Mesothelial cell of epicardium (in vitro differentiated cells): ENCODE data around the gene IL18RAP. TPM values are rescaled to one million over a fixed set of nuclear protein-coding genes. Genes with fewer than 3 reads are reported as not detected.

ENCODE experiments used
- DNase-seq, 2 experiments: peaks; one replicate each; pipeline ENCODE4 v3.0.0; 2021; ENCODE audit warnings: low spot score in 2 of 2; ENCODE audit not compliant: unreplicated experiment in 2 of 2
- H3K27ac Mint-ChIP-seq: 2 replicates; pipeline ENCODE4 v1.8.0; 2021; ENCODE audit warnings: mixed read lengths
- H3K27me3 Mint-ChIP-seq: 2 replicates; pipeline ENCODE4 v1.8.0; 2021; ENCODE audit warnings: low read depth, mixed read lengths
- H3K36me3 Mint-ChIP-seq: 2 replicates; pipeline ENCODE4 v1.8.0; 2021; ENCODE audit warnings: mixed read lengths
- H3K4me1 Mint-ChIP-seq: 2 replicates; pipeline ENCODE4 v1.8.0; 2021; ENCODE audit warnings: mixed read lengths
- H3K4me3 Mint-ChIP-seq: 2 replicates; pipeline ENCODE4 v1.8.0; 2021; ENCODE audit warnings: mild to moderate bottlenecking, moderate library complexity, mixed read lengths
- H3K9me3 Mint-ChIP-seq: 2 replicates; pipeline ENCODE4 v1.8.0; 2021; ENCODE audit warnings: mixed read lengths
- CTCF ChIP-seq: fragments of 200-600 bp; sonication (generic); IDR thresholded peaks from one replicate; pipeline ENCODE4 v1.5.0; 2021; ENCODE audit warnings: antibody characterized with exemption; ENCODE audit not compliant: unreplicated experiment
- total RNA-seq: library from RNA; stranded (reverse); gene quantifications from 3 replicates; pipeline ENCODE4 v1.2.1, GENCODE V29; 2021

Gene IL18RAP
- total RNA-seq, 1 donor from 2014 or later: not detected

GRCh38 chr2:102485147-102485785 is 62.3 kb downstream of the IL18RAP start:
- DNase-seq: no peak
- H3K4me3 Mint-ChIP-seq: no peak overlapping the region
- peaks cover 1% of the 10 kb centered on the region for H3K9me3 Mint-ChIP-seq
- H3K27me3 Mint-ChIP-seq: no peaks in the 10 kb centered on the region
- no peak for TF ChIP-seq CTCF
- H3K4me1 Mint-ChIP-seq: peaks cover 8% of the 10 kb centered on the region
- no peaks in the 10 kb centered on the region for H3K36me3 Mint-ChIP-seq
- H3K27ac Mint-ChIP-seq: no peak overlapping the region

GRCh38 chr2:102486941-102487702 is 64.2 kb downstream of the IL18RAP start:
- TF ChIP-seq CTCF: no peak
- no peak for DNase-seq
- no peaks in the 10 kb centered on the region for H3K27me3 Mint-ChIP-seq
- peaks cover 8% of the 10 kb centered on the region for H3K4me1 Mint-ChIP-seq
- peaks cover 3% of the 10 kb centered on the region for H3K9me3 Mint-ChIP-seq
- H3K27ac Mint-ChIP-seq: peak overlapping the region; percentile 26
- no peaks in the 10 kb centered on the region for H3K36me3 Mint-ChIP-seq
- H3K4me3 Mint-ChIP-seq: no peak overlapping the region

GRCh38 chr2:102487761-102488462 is 65.0 kb downstream of the IL18RAP start:
- Mint-ChIP-seq H3K4me1 (peaks cover 8% of the 10 kb centered on the region), H3K27ac (peak overlapping the region; percentile 26), H3K27me3 (no peaks in the 10 kb centered on the region), H3K9me3 (peaks cover 3% of the 10 kb centered on the region), H3K36me3 (no peaks in the 10 kb centered on the region), H3K4me3 (no peak overlapping the region)
- no peak for DNase-seq
- no peak for TF ChIP-seq CTCF

GRCh38 chr2:102489646-102490045 is 66.7 kb downstream of the IL18RAP start:
- Mint-ChIP-seq H3K27me3 (no peaks in the 10 kb centered on the region), H3K4me1 (peaks cover 8% of the 10 kb centered on the region), H3K9me3 (peaks cover 8% of the 10 kb centered on the region), H3K27ac (no peak overlapping the region), H3K4me3 (no peak overlapping the region), H3K36me3 (no peaks in the 10 kb centered on the region)
- no peak for TF ChIP-seq CTCF
- no peak for DNase-seq

GRCh38 chr2:102492006-102492405 is 69.0 kb downstream of the IL18RAP start:
- H3K9me3 Mint-ChIP-seq: peaks cover 18% of the 10 kb centered on the region
- no peaks in the 10 kb centered on the region for H3K27me3 Mint-ChIP-seq
- no peak for DNase-seq

More at GRCh38 chr2:102492006-102492405, 69.0 kb downstream of the IL18RAP start:
- Mint-ChIP-seq H3K36me3 (no peaks in the 10 kb centered on the region), H3K4me1 (peaks cover 8% of the 10 kb centered on the region), H3K27ac (no peak overlapping the region), H3K4me3 (no peak overlapping the region)
- no peak for TF ChIP-seq CTCF
